GM12872 (cell line): ENCODE measurements around the gene CEP85L.

Source experiments
- TF ChIP-seq, protein P1 (sequence below): IDR thresholded peaks from 3 replicates; pipeline ENCODE4 v1.5.1; 2011; ENCODE audit warnings: low read depth, mild to moderate bottlenecking, low read length, moderate library complexity; ENCODE audit not compliant: insufficient read depth

Gene CEP85L

DNA sequence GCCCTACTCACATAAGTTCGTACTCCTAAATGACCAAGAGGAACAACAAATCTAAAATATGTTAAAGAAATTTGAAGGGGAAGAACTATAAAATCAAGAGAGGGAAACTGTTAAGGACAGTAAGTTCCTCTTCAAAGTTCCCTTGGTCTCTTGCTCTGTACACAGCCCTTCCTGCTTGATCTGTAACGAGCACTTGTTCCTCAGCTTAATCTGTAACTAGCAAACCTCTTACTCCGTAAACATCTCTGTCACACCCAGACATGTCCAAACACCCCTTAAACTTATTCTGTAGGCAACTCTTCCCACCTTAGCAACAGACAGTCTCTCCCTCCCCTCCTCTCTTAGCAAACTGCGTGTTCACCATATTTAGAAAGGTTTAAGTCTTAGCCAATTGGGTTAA lies 73.4 kb downstream of the CEP85L start:
- TF ChIP-seq, protein P1, sequence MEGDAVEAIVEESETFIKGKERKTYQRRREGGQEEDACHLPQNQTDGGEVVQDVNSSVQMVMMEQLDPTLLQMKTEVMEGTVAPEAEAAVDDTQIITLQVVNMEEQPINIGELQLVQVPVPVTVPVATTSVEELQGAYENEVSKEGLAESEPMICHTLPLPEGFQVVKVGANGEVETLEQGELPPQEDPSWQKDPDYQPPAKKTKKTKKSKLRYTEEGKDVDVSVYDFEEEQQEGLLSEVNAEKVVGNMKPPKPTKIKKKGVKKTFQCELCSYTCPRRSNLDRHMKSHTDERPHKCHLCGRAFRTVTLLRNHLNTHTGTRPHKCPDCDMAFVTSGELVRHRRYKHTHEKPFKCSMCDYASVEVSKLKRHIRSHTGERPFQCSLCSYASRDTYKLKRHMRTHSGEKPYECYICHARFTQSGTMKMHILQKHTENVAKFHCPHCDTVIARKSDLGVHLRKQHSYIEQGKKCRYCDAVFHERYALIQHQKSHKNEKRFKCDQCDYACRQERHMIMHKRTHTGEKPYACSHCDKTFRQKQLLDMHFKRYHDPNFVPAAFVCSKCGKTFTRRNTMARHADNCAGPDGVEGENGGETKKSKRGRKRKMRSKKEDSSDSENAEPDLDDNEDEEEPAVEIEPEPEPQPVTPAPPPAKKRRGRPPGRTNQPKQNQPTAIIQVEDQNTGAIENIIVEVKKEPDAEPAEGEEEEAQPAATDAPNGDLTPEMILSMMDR = no peak

DNA sequence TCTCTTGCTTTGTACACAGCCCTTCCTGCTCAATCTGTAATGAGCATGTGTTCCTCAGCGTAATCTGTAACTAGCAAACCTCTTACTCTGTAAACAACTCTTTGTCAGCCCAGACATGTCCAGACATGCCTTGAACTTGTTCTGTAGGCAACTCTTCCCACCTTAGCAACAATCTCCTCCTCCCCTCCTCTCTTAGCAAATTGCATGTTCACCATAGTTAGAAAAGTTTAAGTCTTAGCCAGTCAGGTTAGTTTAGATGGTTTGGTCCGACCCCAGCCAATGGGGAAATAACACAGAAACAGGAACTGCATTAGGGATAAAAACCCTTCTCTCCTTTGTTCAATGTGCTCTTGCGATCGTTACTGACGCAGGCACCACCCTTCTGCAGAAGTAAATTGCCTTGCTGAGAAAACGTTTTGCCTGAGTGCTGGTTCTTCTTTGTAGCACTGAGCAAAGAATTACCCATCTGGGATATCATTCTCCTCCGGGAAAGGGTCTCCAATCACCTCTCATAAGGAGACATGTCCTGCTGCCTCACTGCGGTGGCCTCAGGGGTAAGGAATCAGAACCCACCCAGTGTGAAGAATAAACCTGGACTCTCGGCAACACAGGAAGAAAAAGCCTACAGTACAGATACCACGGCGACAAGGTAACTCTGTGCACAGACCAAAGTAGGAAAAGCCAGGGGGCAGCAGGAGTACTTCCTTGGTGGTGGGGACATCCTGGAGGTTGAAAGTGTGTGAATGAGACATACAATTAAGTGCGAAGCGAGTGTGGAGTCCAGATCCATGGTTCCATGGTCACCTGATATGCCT lies 77.1 kb downstream of the CEP85L start:
- TF ChIP-seq, protein P1 = no peak

DNA sequence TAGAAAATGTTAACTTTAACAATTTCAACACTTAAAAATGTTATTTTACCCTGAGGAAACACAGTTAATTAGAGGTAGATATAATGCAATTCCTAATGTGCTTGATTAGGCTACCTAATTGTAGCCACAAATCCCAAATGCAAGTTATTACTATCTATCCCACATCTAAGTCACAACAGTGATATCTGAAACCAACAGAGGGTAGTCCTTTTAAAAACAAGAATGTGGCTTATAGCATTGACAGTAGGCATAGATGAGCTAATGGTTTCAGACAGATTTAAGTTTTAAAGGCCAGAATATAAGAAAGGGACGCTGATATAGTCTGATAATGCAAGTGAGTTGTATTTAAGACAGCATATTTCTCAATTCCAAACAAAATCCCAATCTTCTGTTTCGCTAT lies 80.3 kb downstream of the CEP85L start:
- TF ChIP-seq, protein P1 = no peak

DNA sequence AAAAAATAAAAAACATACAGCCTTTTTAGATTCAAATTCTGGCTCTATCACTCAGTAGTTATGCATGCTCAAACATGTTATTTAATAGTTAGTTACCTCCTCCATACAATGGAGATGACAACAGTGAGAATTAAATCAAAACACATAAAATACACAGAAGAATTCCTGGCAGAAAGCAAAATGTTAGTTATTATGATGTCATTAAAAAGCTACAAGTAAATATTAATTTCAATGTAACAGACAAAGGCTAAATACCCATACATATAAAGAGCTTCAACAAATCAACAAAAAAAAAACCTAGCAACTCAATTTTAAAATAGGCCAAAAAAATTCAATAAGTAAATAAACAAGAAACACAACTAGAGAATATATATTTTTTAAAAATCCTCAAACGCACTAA lies 81.9 kb downstream of the CEP85L start:
- TF ChIP-seq, protein P1 = no peak

DNA sequence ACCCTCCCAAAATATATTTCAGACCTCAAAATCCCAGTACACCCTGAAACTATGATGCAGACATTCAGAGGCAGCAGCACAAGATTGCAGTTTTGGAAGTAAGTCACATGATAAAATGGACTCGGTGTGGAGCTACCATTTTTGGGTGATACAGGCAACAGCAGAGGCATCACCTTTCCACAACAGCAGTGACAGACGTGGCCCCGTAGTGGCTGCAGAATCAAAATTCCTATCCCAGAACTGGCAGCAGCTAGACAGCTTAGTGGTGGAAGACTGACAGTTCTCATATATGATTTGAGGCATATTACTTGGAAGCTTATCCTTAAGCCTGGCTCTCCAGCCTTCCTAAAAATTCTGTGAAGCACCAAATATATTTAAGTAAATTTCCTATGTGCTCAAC lies 83.4 kb downstream of the CEP85L start:
- TF ChIP-seq, protein P1 = no peak

DNA sequence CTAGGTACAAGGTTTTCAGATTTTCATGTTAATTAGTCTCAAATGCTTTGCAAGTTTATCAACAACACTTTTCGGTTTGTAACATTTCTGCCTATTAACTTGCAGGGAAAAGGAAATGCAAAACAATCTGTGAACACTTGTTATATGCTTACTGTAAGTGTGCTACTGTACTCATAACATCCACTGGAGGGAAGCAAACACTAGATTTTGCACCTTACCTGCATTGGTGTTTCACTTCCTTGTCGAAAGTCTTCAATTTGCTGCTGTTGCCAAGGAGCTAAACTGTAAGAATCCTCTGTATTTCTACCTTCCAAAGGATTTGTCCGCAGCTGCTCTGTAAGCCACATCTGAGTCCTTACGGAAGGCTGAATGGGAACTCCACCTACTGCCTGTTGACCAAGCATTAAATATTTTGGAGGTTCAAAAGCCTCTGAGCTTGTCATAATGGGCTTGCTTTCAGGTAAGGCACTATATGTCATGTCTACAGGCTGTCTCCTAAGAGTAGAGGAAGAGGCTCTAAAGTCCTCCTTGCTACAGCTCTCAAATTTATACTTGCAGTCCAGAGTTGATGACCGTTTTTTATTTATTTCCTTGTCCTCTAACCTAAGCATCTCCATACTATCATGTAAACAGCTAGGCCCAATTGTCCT lies 86.0 kb downstream of the CEP85L start:
- TF ChIP-seq, protein P1 = peak; percentile 75

DNA sequence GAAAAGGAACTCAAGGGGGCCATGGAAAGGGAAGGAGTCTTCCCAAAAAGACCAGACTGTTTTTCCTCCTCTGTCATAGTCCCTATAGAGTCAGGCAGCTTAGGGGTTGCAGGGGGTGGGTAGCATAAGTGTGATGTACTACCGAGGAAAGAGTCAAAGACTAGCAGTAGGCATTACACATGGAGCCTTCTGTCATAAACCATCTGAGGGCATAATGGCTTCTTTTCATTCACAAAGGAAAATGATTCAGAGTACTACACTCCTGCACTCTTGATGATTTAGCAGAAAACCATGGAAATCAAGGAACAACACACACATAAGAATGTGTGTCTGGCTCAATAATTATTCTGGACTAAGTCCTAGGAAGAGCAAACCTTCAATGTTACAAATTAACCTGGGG lies 88.4 kb downstream of the CEP85L start:
- TF ChIP-seq, protein P1 = no peak
